Forelimb muscle (tissue), 1 donor: ENCODE data around the gene DLGAP1. TPM values are rescaled to one million over a fixed set of nuclear protein-coding genes. Genes with fewer than 3 reads are reported as not detected.
"Not testable (repeated sequence)": the region's sequence is repeated elsewhere in the genome, so short reads cannot be mapped to it uniquely, and the experiment has no call there.

Experiments
- DNase-seq: peaks from one replicate; pipeline ENCODE4 v3.0.0-alpha.2; 2013; ENCODE audit warnings: low read depth
- polyA plus RNA-seq: library from polyadenylated mRNA; unstranded; fragments of 120-200 nt; gene quantifications from one replicate; pipeline ENCODE4 v1.2.1, GENCODE V29; 2013; ENCODE audit not compliant: insufficient read length

DLGAP1 gene
- polyA plus RNA-seq, 1 donor, result 1.9 TPM

GRCh38 chr18:3658529-3658928 is 796.6 kb downstream of the DLGAP1 start:
- DNase-seq, result no peak

GRCh38 chr18:3655254-3656050 is 799.7 kb downstream of the DLGAP1 start:
- no peak for DNase-seq

- no peak for DNase-seq
These were observed 800.5 kb downstream of the DLGAP1 start for GRCh38 chr18:3654442-3655253.

GRCh38 chr18:3653851-3654441 is 801.2 kb downstream of the DLGAP1 start:
- no peak for DNase-seq

GRCh38 chr18:3653263-3653850 is 801.8 kb downstream of the DLGAP1 start:
- DNase-seq, result no peak

- DNase-seq, result no peak
These were observed 802.5 kb downstream of the DLGAP1 start for GRCh38 chr18:3652380-3653262.

- no peak for DNase-seq
These were observed 803.8 kb downstream of the DLGAP1 start for GRCh38 chr18:3651266-3651665.

- DNase-seq, result not testable (repeated sequence)
These were observed 804.5 kb downstream of the DLGAP1 start for GRCh38 chr18:3650521-3651042.

- no peak for DNase-seq
These were observed 805.3 kb downstream of the DLGAP1 start for GRCh38 chr18:3649633-3650426.

- no peak for DNase-seq
These were observed 805.9 kb downstream of the DLGAP1 start for GRCh38 chr18:3649135-3649632.

- DNase-seq, result no peak
These were observed 806.5 kb downstream of the DLGAP1 start for GRCh38 chr18:3648641-3649040.

- no peak for DNase-seq
These were observed 806.9 kb downstream of the DLGAP1 start for GRCh38 chr18:3648200-3648599.

- DNase-seq, result no peak
These were observed 807.5 kb downstream of the DLGAP1 start for GRCh38 chr18:3647636-3648035.

- DNase-seq, result no peak
These were observed 809.5 kb downstream of the DLGAP1 start for GRCh38 chr18:3645384-3646156.

GRCh38 chr18:3634250-3634939 is 820.7 kb downstream of the DLGAP1 start:
- DNase-seq, result no peak

GRCh38 chr18:3631887-3632286 is 823.2 kb downstream of the DLGAP1 start:
- no peak for DNase-seq

GRCh38 chr18:3626929-3627458 is 828.1 kb downstream of the DLGAP1 start:
- DNase-seq, result no peak

- no peak for DNase-seq
These were observed 829.4 kb downstream of the DLGAP1 start for GRCh38 chr18:3625742-3626091.
